Activated CD4-positive, alpha-beta T cell treated with anti-CD3 and anti-CD28 coated beads, Interleukin-2, amount 10 ng/mL, durations not matched to agents 7 days and 5 days (primary cell): Measurements from ENCODE around the gene PRRT1B. TPM values are rescaled to one million over a fixed set of nuclear protein-coding genes. Genes with fewer than 3 reads are reported as not detected.

Source experiments
- CTCF ChIA-PET: fragments of 350-600 bp; sonication (Branson Sonifier 250); formaldehyde crosslinking; loops from one replicate; lab custom pipeline; 2021; ENCODE audit warnings: antibody characterized with exemption; lab: Charles Lee
- POLR2A ChIA-PET: fragments of 350-600 bp; sonication (Branson Sonifier 250); formaldehyde crosslinking; loops from one replicate; lab custom pipeline; 2021; ENCODE audit warnings: antibody characterized with exemption; lab: Charles Lee
- DNase-seq: peaks from one replicate; pipeline ENCODE4 v3.0.0-alpha.2; 2020
- H3K27ac Mint-ChIP-seq: one replicate; pipeline ENCODE4 v1.8.0; 2021; ENCODE audit warnings: mild to moderate bottlenecking, moderate library complexity, mixed read lengths
- H3K27me3 Mint-ChIP-seq: one replicate; pipeline ENCODE4 v1.8.0; 2021; ENCODE audit warnings: mixed read lengths
- H3K36me3 Mint-ChIP-seq: one replicate; pipeline ENCODE4 v1.8.0; 2021; ENCODE audit warnings: low read depth, mixed read lengths
- H3K4me1 Mint-ChIP-seq: one replicate; pipeline ENCODE4 v1.8.0; 2021; ENCODE audit warnings: mixed read lengths
- H3K4me3 Mint-ChIP-seq: one replicate; pipeline ENCODE4 v1.8.0; 2021; ENCODE audit warnings: mild to moderate bottlenecking, moderate library complexity, mixed read lengths
- H3K9me3 Mint-ChIP-seq: one replicate; pipeline ENCODE4 v1.8.0; 2021; ENCODE audit warnings: mixed read lengths
- total RNA-seq, 2 experiments: library from RNA; stranded (reverse); gene quantifications; one replicate each; pipeline ENCODE4 v1.2.3, GENCODE V29; 2021

Gene PRRT1B
- total RNA-seq, 2 experiments from 2014 or later = not detected

DNA sequence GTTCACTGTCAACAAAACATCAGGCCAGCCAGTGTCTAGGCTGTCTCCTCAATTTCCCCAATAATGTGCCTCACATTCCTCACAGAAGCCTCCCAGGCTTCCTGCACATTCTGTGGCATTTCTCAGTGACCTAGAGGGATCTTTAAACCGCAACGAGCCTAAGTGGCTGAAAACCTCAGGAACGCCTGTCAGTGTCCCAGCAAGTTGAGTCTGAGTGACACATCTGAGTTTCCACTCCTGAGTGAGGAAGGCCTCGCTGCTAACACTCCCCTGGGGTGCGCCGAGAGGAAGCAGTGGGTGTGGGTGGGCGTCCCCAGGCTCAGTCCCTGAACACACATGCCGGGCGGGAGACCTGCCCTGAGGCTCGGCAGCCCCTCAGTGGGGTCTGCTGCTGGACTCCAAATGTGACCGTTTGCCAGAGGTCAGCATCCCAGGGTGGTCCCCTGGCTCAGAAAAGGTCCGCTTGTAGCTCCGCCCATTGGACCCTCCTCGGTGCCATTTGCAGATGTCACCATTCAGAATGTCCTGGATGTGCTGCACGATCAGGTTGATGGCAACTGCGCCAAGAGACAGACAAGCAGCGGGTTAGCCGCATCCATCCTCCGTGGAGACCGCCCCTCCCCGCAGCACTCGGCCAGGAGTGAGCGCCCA is 20.5 kb upstream of the PRRT1B start:
- Mint-ChIP-seq H3K4me1 (peaks cover 13% of the 10 kb centered on the region), H3K4me3 (no peak overlapping the region), H3K36me3 (peaks cover 51% of the 10 kb centered on the region), H3K27me3 (no peaks in the 10 kb centered on the region), H3K27ac (no peak overlapping the region), H3K9me3 (no peaks in the 10 kb centered on the region)
- CTCF ChIA-PET = interaction anchor here (0.6 to 1.6 kb wide), 2 partner anchors 11 to 1876 kb away, joined by 3 to 4 read pairs; no protein-coding TSS in a partner anchor
- POLR2A ChIA-PET = no interaction called here
- DNase-seq = no peak

- Mint-ChIP-seq H3K27me3 (no peaks in the 10 kb centered on the region), H3K27ac (peak overlapping the region; percentile 69), H3K4me3 (no peak overlapping the region), H3K36me3 (peaks cover 47% of the 10 kb centered on the region), H3K4me1 (peaks cover 16% of the 10 kb centered on the region), H3K9me3 (no peaks in the 10 kb centered on the region)
- CTCF ChIA-PET = interaction anchor here (0.6 to 1.6 kb wide), 3 partner anchors 10 to 1875 kb away, joined by 3 to 4 read pairs (median 3); no protein-coding TSS in a partner anchor
- POLR2A ChIA-PET = interaction anchor here (0.7 kb wide), 1 partner anchor 177 kb away, joined by 3 read pairs; no protein-coding TSS in a partner anchor
- DNase-seq = no peak
Observed at GRCh38 chr9:131525643-131526565, 19.4 kb upstream of the PRRT1B start.

DNA sequence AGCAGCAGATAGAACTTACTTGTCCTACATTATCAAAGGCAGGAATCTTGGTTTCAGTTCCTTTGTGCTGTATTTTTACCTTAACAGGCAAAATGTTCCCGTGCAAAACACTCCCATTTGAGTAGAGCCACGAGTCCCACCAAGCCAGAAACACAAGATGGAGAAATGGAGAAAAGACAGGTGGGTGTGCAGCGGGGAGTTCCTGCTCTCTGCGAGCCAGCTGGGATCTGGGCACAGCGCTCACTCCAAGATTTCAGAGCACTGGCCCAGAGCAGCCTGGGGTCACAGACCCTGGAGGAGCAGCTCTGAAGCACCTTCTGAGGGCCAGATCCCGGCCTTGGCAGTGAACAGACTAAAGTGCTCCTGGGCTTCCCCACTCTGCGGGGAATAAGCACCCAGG is 17.1 kb upstream of the PRRT1B start:
- no peak for DNase-seq
- Mint-ChIP-seq H3K36me3 (peaks cover 38% of the 10 kb centered on the region), H3K4me1 (peaks cover 20% of the 10 kb centered on the region), H3K27me3 (no peaks in the 10 kb centered on the region), H3K27ac (no peak overlapping the region), H3K4me3 (peak overlapping the region; percentile 51), H3K9me3 (no peaks in the 10 kb centered on the region)
- CTCF ChIA-PET = no interaction called here
- POLR2A ChIA-PET = no interaction called here

GRCh38 chr9:131528886-131529505 is 16.3 kb upstream of the PRRT1B start:
- Mint-ChIP-seq H3K4me3 (peak overlapping the region; percentile 79), H3K36me3 (peaks cover 38% of the 10 kb centered on the region), H3K27ac (no peak overlapping the region), H3K4me1 (peaks cover 20% of the 10 kb centered on the region), H3K9me3 (no peaks in the 10 kb centered on the region), H3K27me3 (no peaks in the 10 kb centered on the region)
- ChIA-PET CTCF (no interaction called here), POLR2A (no interaction called here)
- no peak for DNase-seq

- H3K27ac Mint-ChIP-seq = peak overlapping the region; percentile 76
- H3K4me3 Mint-ChIP-seq = peak overlapping the region; percentile 79
- H3K9me3 Mint-ChIP-seq = no peaks in the 10 kb centered on the region
- no peak for DNase-seq
- H3K4me1 Mint-ChIP-seq = peaks cover 28% of the 10 kb centered on the region
- H3K36me3 Mint-ChIP-seq = peaks cover 30% of the 10 kb centered on the region
- POLR2A ChIA-PET = no interaction called here
- CTCF ChIA-PET = no interaction called here
- H3K27me3 Mint-ChIP-seq = no peaks in the 10 kb centered on the region
Observed at GRCh38 chr9:131529597-131530545, 15.5 kb upstream of the PRRT1B start.

GRCh38 chr9:131530546-131530919 is 14.8 kb upstream of the PRRT1B start:
- ChIA-PET CTCF (no interaction called here), POLR2A (no interaction called here)
- peak; percentile 14 for DNase-seq
- peak overlapping the region; percentile 79 for H3K4me3 Mint-ChIP-seq
- peaks cover 30% of the 10 kb centered on the region for H3K36me3 Mint-ChIP-seq
- H3K9me3 Mint-ChIP-seq = no peaks in the 10 kb centered on the region
- no peaks in the 10 kb centered on the region for H3K27me3 Mint-ChIP-seq
- H3K4me1 Mint-ChIP-seq = peaks cover 35% of the 10 kb centered on the region
- peak overlapping the region; percentile 76 for H3K27ac Mint-ChIP-seq

DNA sequence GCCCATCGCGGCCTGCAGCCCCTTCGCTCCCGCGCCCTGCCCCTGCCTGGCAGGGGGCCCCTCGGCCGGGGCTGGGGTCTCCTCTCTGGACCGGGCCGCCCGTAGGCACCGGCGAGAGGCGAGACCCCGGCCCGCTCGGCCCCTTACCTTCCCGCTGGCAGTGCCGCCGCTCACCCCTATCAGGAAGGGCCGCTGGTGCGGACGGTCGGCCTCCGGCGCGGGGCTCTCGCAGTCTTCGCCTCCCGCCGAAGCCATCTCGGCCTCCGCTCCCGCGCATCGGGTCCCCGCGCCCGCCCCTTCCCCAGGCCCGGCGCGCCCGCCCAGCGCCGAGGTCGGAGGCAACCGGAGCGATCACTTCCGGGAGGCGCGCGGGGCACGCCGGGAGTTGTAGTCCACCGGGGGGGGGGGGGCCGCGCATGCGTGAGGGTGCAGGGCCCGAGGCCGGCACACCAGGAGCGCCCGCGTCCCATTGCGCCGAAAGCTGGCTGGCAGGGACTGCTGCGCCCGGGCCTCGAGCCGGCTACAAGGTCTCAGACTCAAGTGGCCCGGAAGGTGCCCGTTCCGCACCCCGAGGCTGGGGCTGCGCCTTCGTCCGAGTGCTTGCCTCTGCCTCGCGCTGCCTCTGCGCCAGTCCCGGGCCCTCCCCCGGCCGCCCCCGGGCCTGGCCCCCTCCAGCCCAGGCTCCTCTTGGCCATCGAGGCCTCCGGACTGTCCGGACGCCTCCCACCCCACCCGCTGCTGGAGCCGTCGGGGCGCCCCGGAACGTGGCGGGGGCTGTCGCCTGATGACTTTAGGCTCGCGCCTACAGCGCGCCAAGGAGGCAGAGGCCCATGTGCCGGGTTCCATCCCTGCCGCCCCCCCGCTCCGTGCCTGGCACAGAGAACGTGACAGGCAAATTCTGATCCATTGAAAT is 14.1 kb upstream of the PRRT1B start, which contains the start of gene UCK1:
Gene UCK1 (minus strand): TSS at position 344 of the 913 bp plus-strand sequence. CDS start 89 bp downstream, at position 255.
- peak; percentile 81 for DNase-seq
- ChIA-PET CTCF (no interaction called here), POLR2A (interaction anchor here (0.5 kb wide), 1 partner anchor 187 kb away, joined by 3 read pairs; no protein-coding TSS in a partner anchor)
- Mint-ChIP-seq H3K27me3 (no peaks in the 10 kb centered on the region), H3K9me3 (no peaks in the 10 kb centered on the region), H3K4me1 (peaks cover 37% of the 10 kb centered on the region), H3K4me3 (peak within 1 kb of the TSS; percentile 79), H3K27ac (peak within 1 kb of the TSS; percentile 76), H3K36me3 (peaks cover 23% of the 10 kb centered on the region)

- CTCF ChIA-PET = no interaction called here
- H3K4me3 Mint-ChIP-seq = peak overlapping the region; percentile 10
- POLR2A ChIA-PET = no interaction called here
- peak overlapping the region; percentile 80 for H3K27ac Mint-ChIP-seq
- H3K27me3 Mint-ChIP-seq = no peaks in the 10 kb centered on the region
- H3K36me3 Mint-ChIP-seq = peaks cover 6% of the 10 kb centered on the region
- peaks cover 41% of the 10 kb centered on the region for H3K4me1 Mint-ChIP-seq
- peak; percentile 55 for DNase-seq
- H3K9me3 Mint-ChIP-seq = peaks cover 2% of the 10 kb centered on the region
Observed at GRCh38 chr9:131534721-131535237, 10.5 kb upstream of the PRRT1B start.

DNA sequence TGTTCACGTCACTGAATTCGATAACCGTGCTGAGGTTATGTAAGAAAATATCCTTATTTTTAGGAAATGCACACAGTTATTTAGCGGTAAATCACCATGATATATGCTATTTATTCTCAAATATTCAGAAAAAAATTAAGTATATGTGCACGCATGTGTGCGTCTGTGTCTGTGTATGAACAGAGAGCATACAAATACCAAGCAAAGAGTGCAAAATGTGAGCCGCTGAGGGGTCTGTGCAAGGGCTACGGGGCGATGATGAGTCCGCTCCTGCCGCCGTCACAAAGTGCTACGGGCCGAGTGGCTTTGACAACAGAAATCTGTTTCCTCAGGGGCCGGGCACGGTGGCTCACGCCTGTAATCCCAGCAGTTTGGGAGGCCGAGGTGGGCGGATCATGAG is 7.4 kb upstream of the PRRT1B start:
- Mint-ChIP-seq H3K4me3 (no peak overlapping the region), H3K4me1 (peaks cover 43% of the 10 kb centered on the region), H3K36me3 (peaks cover 6% of the 10 kb centered on the region), H3K27me3 (no peaks in the 10 kb centered on the region), H3K27ac (no peak overlapping the region), H3K9me3 (peaks cover 6% of the 10 kb centered on the region)
- CTCF ChIA-PET = no interaction called here
- POLR2A ChIA-PET = no interaction called here
- DNase-seq = no peak

DNA sequence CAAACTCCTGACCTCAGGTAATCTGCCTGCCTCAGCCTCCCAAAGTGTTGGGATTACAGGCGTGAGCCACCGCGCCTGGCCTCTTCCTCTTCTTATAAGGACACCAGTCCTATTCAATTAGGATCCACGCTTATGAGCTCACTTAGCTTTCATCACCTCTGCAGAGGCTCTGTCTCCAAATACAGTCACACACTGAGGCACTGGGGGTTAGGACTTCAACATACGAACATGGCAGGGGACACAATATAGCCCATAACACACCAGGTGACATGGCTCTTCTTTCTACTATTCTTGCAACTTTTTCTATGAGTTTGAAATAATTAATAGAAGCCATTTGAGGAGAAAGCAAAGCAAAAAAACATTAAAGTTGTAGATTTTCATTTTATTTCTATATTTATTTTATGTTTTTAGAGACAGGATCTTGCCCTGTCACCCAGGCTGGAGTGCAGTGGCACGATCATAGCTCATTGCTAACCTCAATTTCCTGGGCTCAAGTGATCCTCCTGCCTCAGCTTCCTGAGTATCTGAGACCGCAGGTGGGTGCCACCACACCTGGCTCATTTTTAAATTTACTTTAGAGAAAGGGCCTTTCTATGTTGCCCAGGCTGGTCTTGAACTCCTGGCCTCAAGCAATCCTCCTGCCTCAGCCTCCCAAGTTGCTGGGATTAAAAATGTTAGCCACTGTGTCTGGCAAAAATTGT is 6.0 kb upstream of the PRRT1B start:
- CTCF ChIA-PET = no interaction called here

More for the DNA sequence above, 6.0 kb upstream of the PRRT1B start:
- Mint-ChIP-seq H3K4me3 (no peak overlapping the region), H3K4me1 (peaks cover 39% of the 10 kb centered on the region), H3K27ac (peak overlapping the region; percentile 76), H3K36me3 (peaks cover 17% of the 10 kb centered on the region), H3K27me3 (peaks cover 6% of the 10 kb centered on the region), H3K9me3 (peaks cover 17% of the 10 kb centered on the region)
- peak; percentile 49 for DNase-seq
- POLR2A ChIA-PET = interaction anchor here (0.6 kb wide), 1 partner anchor 40 kb away, joined by 3 read pairs; no protein-coding TSS in a partner anchor
